ENCODE data around the gene BCAM.
"Not testable (repeated sequence)": the region's sequence is repeated elsewhere in the genome, so short reads cannot be mapped to it uniquely, and the experiment has no call there.

Gene BCAM

GRCh38 chr19:44848812-44849447 is 40.0 kb downstream of the BCAM start:
- DNase-seq (ENCODE audit: low read depth), result no peak

GRCh38 chr19:44850641-44851109 is 41.8 kb downstream of the BCAM start:
- DNase-seq (ENCODE audit: low read depth), result no peak

GRCh38 chr19:44851427-44851826 is 42.5 kb downstream of the BCAM start:
- no peak for DNase-seq (ENCODE audit: low read depth)

- no peak for DNase-seq (ENCODE audit: low read depth)
These were observed 46.7 kb downstream of the BCAM start for GRCh38 chr19:44855606-44856005.

GRCh38 chr19:44856421-44857083 is 47.6 kb downstream of the BCAM start:
- no peak for DNase-seq (ENCODE audit: low read depth)

GRCh38 chr19:44857837-44858236 is 48.9 kb downstream of the BCAM start:
- DNase-seq (ENCODE audit: low read depth), result no peak

GRCh38 chr19:44861576-44861975 is 52.7 kb downstream of the BCAM start:
- DNase-seq (ENCODE audit: low read depth), result not testable (repeated sequence)

GRCh38 chr19:44863990-44864389 is 55.1 kb downstream of the BCAM start:
- DNase-seq (ENCODE audit: low read depth), result no peak

- DNase-seq (ENCODE audit: low read depth), result no peak
These were observed 56.4 kb downstream of the BCAM start for GRCh38 chr19:44865196-44865767.

GRCh38 chr19:44866664-44867063 is 57.8 kb downstream of the BCAM start:
- no peak for DNase-seq (ENCODE audit: low read depth)

- no peak for DNase-seq (ENCODE audit: low read depth)
These were observed 58.7 kb downstream of the BCAM start for GRCh38 chr19:44867578-44867977.

- DNase-seq (ENCODE audit: low read depth), result no peak
These were observed 61.0 kb downstream of the BCAM start for GRCh38 chr19:44869733-44870470.

All from T-helper 22 cell (primary cell).